HUES48 (cell line): Measurements from ENCODE around the gene TBC1D1.

ENCODE experiments used
- H3K27ac ChIP-seq: one replicate; pipeline ENCODE4 v1.7.0; 2013; ENCODE audit warnings: low read depth, low read length, inconsistent platforms
- H3K27me3 ChIP-seq: 2 replicates; pipeline ENCODE4 v1.6.1; 2013; ENCODE audit warnings: mild to moderate bottlenecking, low read length; ENCODE audit not compliant: control insufficient read depth, insufficient read depth
- H3K36me3 ChIP-seq: 2 replicates; pipeline ENCODE4 v1.6.1; 2013; ENCODE audit warnings: low read length; ENCODE audit not compliant: control insufficient read depth, insufficient read depth
- H3K4me1 ChIP-seq: 2 replicates; pipeline ENCODE4 v1.6.1; 2013; ENCODE audit warnings: mild to moderate bottlenecking, low read length; ENCODE audit not compliant: control insufficient read depth, insufficient read depth
- H3K4me3 ChIP-seq: 2 replicates; pipeline ENCODE4 v1.5.1; 2013; ENCODE audit warnings: mild to moderate bottlenecking, low read depth, low read length
- H3K9ac ChIP-seq: 2 replicates; pipeline ENCODE4 v1.6.1; 2013; ENCODE audit warnings: mild to moderate bottlenecking, low read depth, low read length, moderate library complexity
- H3K9me3 ChIP-seq: 2 replicates; pipeline ENCODE4 v1.6.1; 2013; ENCODE audit warnings: low read length; ENCODE audit not compliant: control insufficient read depth, insufficient read depth

TBC1D1 gene

DNA sequence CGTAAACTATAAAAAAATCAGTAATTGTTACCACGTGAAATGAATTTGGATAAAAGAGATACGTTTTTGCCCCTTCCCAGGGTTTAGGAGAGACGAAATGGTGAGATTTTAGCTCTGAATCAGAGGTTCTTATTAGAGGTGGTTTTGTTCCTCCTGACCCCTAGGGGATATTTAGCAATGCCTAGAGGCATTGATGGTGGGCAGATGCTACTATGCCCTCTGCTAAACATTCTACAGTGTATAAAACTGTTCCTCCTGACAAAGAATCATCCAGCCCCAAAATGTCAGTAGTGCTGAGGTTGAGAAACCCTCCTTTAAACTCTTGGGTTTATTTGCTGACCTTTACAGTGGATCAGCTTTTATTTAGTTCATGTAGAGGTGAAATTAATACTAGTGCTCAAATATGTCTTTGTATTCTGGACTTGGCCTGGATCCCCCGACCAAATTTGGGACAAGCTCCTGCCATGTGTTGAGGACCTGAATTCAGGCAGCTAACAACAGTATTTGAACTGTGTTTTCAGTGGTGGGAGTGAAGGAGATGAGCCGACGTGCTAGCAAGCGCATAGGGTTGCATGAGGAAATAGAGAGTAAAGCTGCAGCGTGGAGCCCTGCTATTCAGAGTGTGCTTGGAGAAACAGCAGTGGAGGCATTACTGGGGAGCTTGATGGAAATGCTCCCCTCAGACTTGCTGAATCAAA is 195.4 kb downstream of the TBC1D1 start:
- H3K4me1 ChIP-seq = peaks cover 36% of the 10 kb centered on the region
- H3K9me3 ChIP-seq = no peaks in the 10 kb centered on the region

DNA sequence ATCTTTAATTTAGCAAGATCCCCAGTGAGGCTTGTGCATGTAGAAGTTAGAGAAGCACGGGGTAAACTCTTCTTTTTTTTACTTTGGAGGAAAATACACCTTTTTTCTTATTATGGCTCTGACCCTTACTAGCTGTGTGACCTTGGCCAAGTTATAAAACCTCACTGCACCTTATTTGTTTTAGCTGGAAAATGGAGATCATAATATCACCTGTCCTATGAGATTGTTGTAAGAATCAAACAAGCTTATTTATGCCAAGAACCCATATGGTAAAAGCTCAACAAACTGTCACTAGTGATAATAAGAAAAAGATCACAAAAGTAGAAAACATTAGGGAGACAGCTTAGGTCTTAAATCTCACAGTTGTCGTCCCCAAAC is 196.0 kb downstream of the TBC1D1 start:
- H3K27me3 ChIP-seq = no peaks in the 10 kb centered on the region
- peaks cover 22% of the 10 kb centered on the region for H3K36me3 ChIP-seq
- H3K9ac ChIP-seq = no peak overlapping the region
- peak overlapping the region; percentile 83 for H3K27ac ChIP-seq
- no peak overlapping the region for H3K4me3 ChIP-seq
- peaks cover 36% of the 10 kb centered on the region for H3K4me1 ChIP-seq
- H3K9me3 ChIP-seq = no peaks in the 10 kb centered on the region

More for the DNA sequence above, 195.4 kb downstream of the TBC1D1 start:
- H3K4me3 ChIP-seq = no peak overlapping the region
- no peaks in the 10 kb centered on the region for H3K27me3 ChIP-seq
- peak overlapping the region; percentile 83 for H3K27ac ChIP-seq
- no peak overlapping the region; the same call in 1 of the 2 replicates for H3K9ac ChIP-seq
- H3K36me3 ChIP-seq = peaks cover 17% of the 10 kb centered on the region

DNA sequence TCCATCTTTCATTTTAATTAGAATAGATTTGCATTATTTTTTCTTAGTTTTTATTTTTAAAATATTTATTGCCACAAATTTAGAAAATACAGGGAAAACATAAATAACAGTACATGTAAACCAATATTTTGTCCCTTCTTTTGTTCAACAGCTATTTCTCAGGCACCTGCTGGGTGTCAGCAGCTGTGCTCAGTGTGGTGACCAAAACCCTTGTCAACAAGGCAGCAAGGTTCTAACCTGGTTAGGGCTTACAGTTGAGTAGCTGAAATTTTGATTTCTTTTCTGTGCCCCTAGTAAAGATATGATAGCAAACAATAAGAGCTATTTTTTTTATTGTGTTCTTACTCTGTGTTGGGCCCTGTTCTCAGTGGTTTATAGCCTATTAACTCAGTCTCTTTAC is 197.4 kb downstream of the TBC1D1 start:
- Histone ChIP-seq H3K27ac (no peak overlapping the region), H3K27me3 (no peaks in the 10 kb centered on the region), H3K36me3 (peaks cover 25% of the 10 kb centered on the region), H3K4me3 (no peak overlapping the region), H3K4me1 (peaks cover 36% of the 10 kb centered on the region), H3K9me3 (no peaks in the 10 kb centered on the region), H3K9ac (no peak overlapping the region)

DNA sequence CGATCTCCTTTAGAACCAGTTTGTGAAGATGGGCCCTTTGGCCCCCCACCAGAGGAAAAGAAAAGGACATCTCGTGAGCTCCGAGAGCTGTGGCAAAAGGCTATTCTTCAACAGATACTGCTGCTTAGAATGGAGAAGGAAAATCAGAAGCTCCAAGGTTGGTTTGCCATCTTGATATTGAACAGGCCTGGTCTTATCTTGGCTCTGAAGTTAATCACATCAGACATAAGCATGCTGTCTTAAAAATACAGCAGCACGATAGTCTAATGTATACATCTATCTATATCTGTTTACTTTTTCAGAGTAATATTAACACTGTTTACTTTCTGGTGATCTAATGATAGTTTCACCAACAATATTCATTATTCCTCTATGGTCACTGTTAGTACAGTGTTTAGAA is 199.1 kb downstream of the TBC1D1 start:
- Histone ChIP-seq H3K4me1 (peaks cover 38% of the 10 kb centered on the region), H3K9me3 (no peaks in the 10 kb centered on the region), H3K36me3 (peaks cover 22% of the 10 kb centered on the region), H3K27me3 (no peaks in the 10 kb centered on the region), H3K4me3 (no peak overlapping the region), H3K27ac (no peak overlapping the region), H3K9ac (no peak overlapping the region)

DNA sequence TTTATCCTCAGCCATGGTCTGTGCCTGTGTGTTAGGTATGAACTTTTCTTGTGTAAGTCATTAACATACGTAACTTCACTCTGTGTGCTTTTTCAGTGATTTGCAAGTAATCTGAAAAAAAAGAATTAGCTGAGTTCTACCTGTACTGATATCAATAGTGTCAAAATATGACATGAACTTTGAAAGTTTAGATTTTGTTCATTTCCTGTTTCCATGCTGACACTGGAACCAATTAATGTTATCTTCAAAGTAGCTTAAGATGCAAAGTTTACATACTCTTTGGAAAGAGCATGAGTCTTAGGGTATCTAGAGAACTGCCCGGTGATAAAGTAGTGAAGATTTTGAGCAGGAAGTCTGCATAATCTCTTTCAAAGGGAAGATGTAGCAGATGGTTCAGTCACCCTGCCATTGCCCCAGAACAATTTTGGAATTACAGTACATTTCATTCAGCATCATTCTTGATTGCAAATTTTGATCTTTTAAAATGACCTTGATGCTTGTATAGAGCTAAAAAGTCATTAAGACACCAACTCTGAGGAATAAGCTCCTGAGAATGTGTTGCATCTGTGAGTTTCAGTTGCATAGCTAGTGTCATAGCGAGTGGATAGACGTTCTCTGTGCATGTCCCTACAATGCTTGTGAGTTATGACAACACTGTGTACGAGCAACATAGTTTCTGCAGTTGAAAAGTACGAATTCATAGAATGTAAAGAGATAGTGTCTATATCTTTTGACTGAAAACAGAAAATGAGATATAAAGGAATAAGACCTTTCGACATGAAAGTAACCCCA is 199.8 kb downstream of the TBC1D1 start:
- no peak overlapping the region for H3K27ac ChIP-seq
- H3K9ac ChIP-seq = no peak overlapping the region
- H3K4me1 ChIP-seq = peaks cover 33% of the 10 kb centered on the region
- no peaks in the 10 kb centered on the region for H3K27me3 ChIP-seq
- H3K36me3 ChIP-seq = peaks cover 23% of the 10 kb centered on the region
- no peak overlapping the region for H3K4me3 ChIP-seq
- no peaks in the 10 kb centered on the region for H3K9me3 ChIP-seq

DNA sequence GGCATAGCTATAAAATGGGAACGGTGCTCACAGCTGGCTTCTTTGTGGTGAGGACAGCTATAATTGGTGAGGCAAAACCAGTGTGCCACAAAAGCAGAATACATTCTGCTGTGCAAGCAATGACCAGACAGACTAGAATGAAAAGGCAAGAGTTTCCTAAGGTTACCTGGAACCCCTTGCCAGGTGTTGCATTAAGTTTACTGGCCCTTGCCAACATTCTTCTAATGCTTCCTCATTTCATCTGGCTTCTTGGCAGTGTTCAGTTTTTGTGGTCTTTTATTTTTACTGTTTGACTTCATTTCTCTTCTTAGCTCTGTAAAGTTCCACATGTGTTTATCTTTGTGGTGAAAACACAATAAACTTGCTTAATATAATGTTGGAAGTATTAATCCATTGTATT is 200.8 kb downstream of the TBC1D1 start:
- Histone ChIP-seq H3K27ac (no peak overlapping the region), H3K9ac (no peak overlapping the region), H3K9me3 (no peaks in the 10 kb centered on the region), H3K4me1 (peaks cover 23% of the 10 kb centered on the region), H3K4me3 (no peak overlapping the region), H3K36me3 (peaks cover 33% of the 10 kb centered on the region), H3K27me3 (no peaks in the 10 kb centered on the region)

DNA sequence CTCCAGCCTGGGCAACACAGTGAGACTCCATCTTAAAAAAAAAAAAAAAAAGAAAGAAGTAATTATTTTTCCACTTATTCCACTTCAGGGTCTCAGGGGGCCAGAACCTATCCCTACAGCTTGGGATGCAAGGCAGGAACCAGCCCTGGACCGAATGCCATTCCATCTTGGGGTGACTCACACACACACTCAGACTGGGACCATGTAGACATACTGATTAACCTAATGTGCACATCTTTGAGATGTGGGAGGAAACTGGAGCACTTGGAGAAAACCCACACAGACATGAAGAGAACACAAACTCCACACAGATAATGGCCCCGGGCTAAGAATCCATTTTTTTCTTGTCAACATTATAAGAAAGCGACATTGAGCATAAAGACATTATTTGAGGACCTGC is 201.8 kb downstream of the TBC1D1 start:
- no peaks in the 10 kb centered on the region for H3K9me3 ChIP-seq
- H3K27ac ChIP-seq = no peak overlapping the region
- peaks cover 38% of the 10 kb centered on the region for H3K36me3 ChIP-seq
- H3K9ac ChIP-seq = no peak overlapping the region
- no peaks in the 10 kb centered on the region for H3K27me3 ChIP-seq
- no peak overlapping the region for H3K4me3 ChIP-seq
- peaks cover 17% of the 10 kb centered on the region for H3K4me1 ChIP-seq

DNA sequence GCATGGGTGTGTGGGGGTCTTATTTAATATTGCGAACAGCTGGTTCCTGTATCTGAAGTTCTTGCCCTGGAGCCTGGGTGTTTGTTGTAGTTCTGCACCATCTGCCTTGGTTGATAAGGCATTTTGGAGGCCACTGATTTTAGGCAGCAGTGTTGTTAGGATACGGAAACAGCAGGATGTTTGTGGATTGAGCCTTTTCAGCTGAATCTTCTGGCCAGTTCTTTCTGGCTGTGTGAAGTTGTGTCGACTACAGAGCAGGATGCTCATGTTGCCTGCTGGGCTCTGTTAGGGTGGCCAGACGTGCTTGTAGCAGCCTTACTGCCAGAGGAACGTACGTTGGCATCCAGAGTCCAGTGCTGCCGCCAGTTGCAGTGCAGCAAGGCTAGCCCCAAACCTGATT is 203.5 kb downstream of the TBC1D1 start:
- Histone ChIP-seq H3K4me1 (peaks cover 4% of the 10 kb centered on the region; the same call in 1 of the 2 replicates), H3K9me3 (no peaks in the 10 kb centered on the region), H3K27me3 (no peaks in the 10 kb centered on the region), H3K27ac (no peak overlapping the region), H3K4me3 (no peak overlapping the region), H3K9ac (no peak overlapping the region), H3K36me3 (peaks cover 46% of the 10 kb centered on the region)

DNA sequence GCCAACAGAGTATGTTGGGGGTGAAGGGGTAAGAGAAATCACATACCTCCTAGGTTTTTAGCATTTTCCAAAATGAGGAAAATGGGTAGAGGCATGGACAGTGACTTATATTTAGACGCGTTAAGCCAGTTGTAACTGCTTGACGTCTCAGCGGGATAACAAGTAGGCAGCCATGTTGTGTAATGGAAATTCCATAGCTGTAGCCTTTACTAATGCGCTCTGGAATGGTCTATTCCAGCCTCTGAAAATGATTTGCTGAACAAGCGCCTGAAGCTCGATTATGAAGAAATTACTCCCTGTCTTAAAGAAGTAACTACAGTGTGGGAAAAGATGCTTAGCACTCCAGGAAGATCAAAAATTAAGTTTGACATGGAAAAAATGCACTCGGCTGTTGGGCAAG is 204.8 kb downstream of the TBC1D1 start:
- Histone ChIP-seq H3K27ac (no peak overlapping the region), H3K9ac (no peak overlapping the region), H3K4me3 (no peak overlapping the region), H3K4me1 (peaks cover 4% of the 10 kb centered on the region; the same call in 1 of the 2 replicates), H3K9me3 (no peaks in the 10 kb centered on the region), H3K27me3 (no peaks in the 10 kb centered on the region), H3K36me3 (peaks cover 46% of the 10 kb centered on the region)

DNA sequence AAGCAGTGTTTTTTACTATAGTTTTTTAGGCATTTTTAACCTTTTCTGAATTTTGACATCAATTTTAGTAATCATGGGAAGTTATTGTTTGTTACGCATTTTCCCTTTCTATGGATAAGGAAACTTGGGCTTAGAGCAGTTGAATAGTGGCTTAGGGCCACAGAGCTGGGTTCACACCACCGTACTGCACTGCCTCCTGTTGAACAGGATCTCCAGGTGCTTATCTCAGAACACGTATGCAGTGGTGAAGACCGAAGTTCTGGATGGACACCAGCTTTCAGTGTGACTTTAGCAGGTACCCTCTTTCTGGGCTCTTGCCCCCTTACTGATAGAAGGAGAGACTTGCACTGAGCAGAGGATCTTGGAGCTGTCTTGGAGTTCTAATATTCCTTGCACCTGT is 206.9 kb downstream of the TBC1D1 start:
- no peak overlapping the region for H3K27ac ChIP-seq
- no peaks in the 10 kb centered on the region for H3K27me3 ChIP-seq
- H3K4me1 ChIP-seq = peaks cover 4% of the 10 kb centered on the region; the same call in 1 of the 2 replicates
- H3K36me3 ChIP-seq = peaks cover 51% of the 10 kb centered on the region
- no peak overlapping the region for H3K9ac ChIP-seq
- H3K9me3 ChIP-seq = no peaks in the 10 kb centered on the region
- H3K4me3 ChIP-seq = no peak overlapping the region

DNA sequence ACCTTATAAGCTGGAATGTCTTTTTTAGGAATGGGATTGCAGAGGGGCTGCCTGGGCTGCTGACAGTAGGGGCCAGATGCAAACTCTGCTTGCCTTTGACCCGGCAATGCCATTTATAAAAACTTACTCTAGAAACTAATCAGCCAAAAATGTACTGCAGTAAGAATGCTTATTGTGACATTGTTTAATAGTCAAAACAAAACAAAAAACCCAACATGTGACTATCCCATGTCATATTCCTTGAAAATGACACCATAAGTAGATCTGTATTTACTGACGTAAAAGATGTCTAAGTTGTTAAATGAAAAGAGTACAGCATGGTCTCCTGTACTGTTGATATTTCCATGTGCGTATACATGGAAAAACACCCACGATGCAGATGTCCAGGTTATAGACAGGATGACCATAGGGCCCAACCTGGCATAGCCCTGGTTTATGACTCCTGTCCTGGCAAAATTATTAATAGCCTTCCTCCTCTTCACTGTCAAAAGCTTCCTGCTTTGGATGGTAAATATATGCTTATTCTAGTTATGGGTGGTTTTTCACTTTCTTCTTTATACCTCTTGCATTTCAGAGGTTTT is 208.2 kb downstream of the TBC1D1 start:
- Histone ChIP-seq H3K4me1 (peaks cover 2% of the 10 kb centered on the region; the same call in 1 of the 2 replicates), H3K27ac (no peak overlapping the region), H3K4me3 (no peak overlapping the region)

More for the DNA sequence above, 208.2 kb downstream of the TBC1D1 start:
- Histone ChIP-seq H3K36me3 (peaks cover 55% of the 10 kb centered on the region), H3K9me3 (no peaks in the 10 kb centered on the region), H3K27me3 (no peaks in the 10 kb centered on the region), H3K9ac (no peak overlapping the region)
